ENCODE results near the gene MAGI1.

DNA sequence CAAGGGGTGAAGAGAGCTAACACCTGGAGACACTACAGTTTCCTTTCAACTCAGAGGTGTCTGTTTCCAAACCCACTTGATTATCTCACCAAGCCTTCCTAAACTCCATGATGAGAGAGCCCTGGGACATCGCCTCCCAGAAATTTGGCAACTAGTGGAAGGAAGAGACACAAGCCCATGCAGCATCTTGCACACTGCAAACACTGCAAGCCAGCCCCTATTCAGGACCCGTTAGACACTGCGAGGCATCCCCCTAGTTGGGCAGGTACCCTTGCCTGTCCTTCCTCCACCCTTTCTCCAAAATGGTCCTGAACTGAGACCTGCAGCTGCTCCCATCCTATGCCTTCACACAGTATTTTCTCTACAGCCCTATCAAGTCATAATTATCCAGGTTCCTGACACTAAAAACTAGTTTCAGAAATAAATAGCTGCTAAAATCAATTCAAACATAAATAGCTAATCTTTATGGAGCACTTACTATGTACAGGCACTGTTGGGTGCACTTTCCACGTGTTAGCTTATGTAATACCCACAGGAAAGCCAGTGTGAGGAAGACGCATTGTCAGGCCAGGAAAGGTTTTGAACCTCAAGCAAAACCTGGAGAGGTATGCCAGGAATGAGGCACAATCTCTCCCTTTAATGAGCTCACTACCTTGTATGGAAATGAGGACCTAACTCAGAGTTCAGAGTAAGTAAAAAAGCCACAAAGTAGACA, 2.8 kb downstream of the MAGI1 start:
- TF ChIP-seq POLR2A (IDR thresholded peaks at IDR 0.05; ENCODE audit: low read depth, low read length), result no peak
- no peak for TF ChIP-seq POLR2AphosphoS5 (IDR thresholded peaks at IDR 0.05; ENCODE audit: low read depth, low read length)
- no peak for TF ChIP-seq TAF1 (IDR thresholded peaks at IDR 0.05; ENCODE audit: borderline replicate concordance, low read depth, low read length)

Data from GM12892 (cell line).